ELF-1 (cell line): ENCODE measurements around the gene UTF1.

ENCODE experiments used
- DNase-seq: peaks from one replicate; pipeline ENCODE4 v3.0.0-alpha.2; 2016; ENCODE audit warnings: low read depth, low spot score

Gene UTF1

GRCh38 chr10:133196936-133197758, 32.9 kb upstream of the UTF1 start:
- no peak for DNase-seq

GRCh38 chr10:133197786-133198185, 32.2 kb upstream of the UTF1 start:
- DNase-seq = no peak

- DNase-seq = no peak
Measured at GRCh38 chr10:133198206-133198605, 31.8 kb upstream of the UTF1 start.

- DNase-seq = no peak
Measured at GRCh38 chr10:133198621-133199487, 31.2 kb upstream of the UTF1 start.

GRCh38 chr10:133199488-133199885, 30.5 kb upstream of the UTF1 start:
- no peak for DNase-seq

GRCh38 chr10:133199992-133200611, 29.9 kb upstream of the UTF1 start:
- DNase-seq = peak; percentile 47

GRCh38 chr10:133200621-133201031, 29.4 kb upstream of the UTF1 start:
- DNase-seq = no peak

GRCh38 chr10:133201151-133201947, 28.7 kb upstream of the UTF1 start:
- DNase-seq = no peak

- peak; percentile 18 for DNase-seq
Measured at GRCh38 chr10:133201948-133202725, 27.9 kb upstream of the UTF1 start.

- peak; percentile 60 for DNase-seq
Measured at GRCh38 chr10:133202778-133203651, 27.0 kb upstream of the UTF1 start.

- DNase-seq = no peak
Measured at GRCh38 chr10:133203652-133204195, 26.3 kb upstream of the UTF1 start.

- DNase-seq = no peak
Measured at GRCh38 chr10:133204226-133205015, 25.6 kb upstream of the UTF1 start.

GRCh38 chr10:133205146-133205545, 24.9 kb upstream of the UTF1 start:
- DNase-seq = no peak

GRCh38 chr10:133206356-133207040, 23.5 kb upstream of the UTF1 start:
- DNase-seq = no peak

GRCh38 chr10:133207041-133207600, 22.9 kb upstream of the UTF1 start:
- no peak for DNase-seq

GRCh38 chr10:133207627-133208026, 22.4 kb upstream of the UTF1 start:
- DNase-seq = no peak

GRCh38 chr10:133208466-133208865, 21.6 kb upstream of the UTF1 start:
- DNase-seq = no peak

GRCh38 chr10:133209117-133209516, 20.9 kb upstream of the UTF1 start:
- DNase-seq = no peak
